ENCODE results near the gene ZC3H18.

DNA sequence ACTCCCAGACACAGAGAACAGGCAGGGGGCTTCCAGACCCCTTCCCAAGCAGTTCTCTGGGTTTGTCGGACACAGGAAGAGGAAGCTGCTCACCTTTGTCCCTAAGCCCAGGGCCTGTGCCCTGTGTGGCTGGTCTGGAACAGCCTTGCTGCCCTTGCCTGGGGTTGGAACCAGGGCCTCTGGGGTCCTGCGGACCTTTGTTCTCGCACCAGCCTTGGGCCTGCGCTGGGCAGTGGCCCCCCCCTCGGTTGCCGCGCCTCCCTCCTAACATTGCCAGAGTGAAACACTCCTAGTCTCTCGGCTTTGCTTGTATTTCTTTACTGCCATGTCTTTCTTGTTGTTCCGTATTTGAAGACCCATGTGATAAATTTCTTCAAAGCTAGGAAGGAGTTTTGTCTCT is 59.6 kb downstream of the ZC3H18 start:
- TF ChIP-seq CTCF (IDR thresholded peaks at IDR 0.05 in 2 of 3, conservative IDR thresholded peaks at IDR 0.05 in 1 of 3; ENCODE audit: control insufficient read depth in 2 of 3, extremely low read depth in 1 of 3, insufficient read depth in 1 of 3, low read depth in 3 of 3, low read length in 3 of 3), result no peak
- no peak for TF ChIP-seq POLR2A (IDR thresholded peaks at IDR 0.05; ENCODE audit: low read depth, low read length)

Measured in GM12878 (cell line).